Thyroid gland (tissue), 4 donors: ENCODE results near the gene LRP10.

Source experiments
- POLR2A ChIP-seq, 2 donors: fragments of 450-650 bp; IDR thresholded peaks; one replicate each; pipeline ENCODE4 v1.6.1; 2017; ENCODE audit warnings: antibody characterized with exemption in 2 of 2, mild to moderate bottlenecking in 2 of 2, moderate library complexity in 1 of 2
- TF ChIP-seq, protein P1 (sequence below), 6 experiments: fragments of 200-600 bp in 3 of 6; fragments of 450-650 bp in 3 of 6; sonication (generic) in 3 of 6; IDR thresholded peaks; one replicate each; pipeline ENCODE4 v1.5.1; 2016 to 2019; ENCODE audit warnings: antibody characterized with exemption in 6 of 6, mild to moderate bottlenecking in 2 of 6, inconsistent platforms in 1 of 6, moderate library complexity in 1 of 6

GRCh38 chr14:22838631-22839041, 32.9 kb upstream of the LRP10 start:
- TF ChIP-seq, protein P1, sequence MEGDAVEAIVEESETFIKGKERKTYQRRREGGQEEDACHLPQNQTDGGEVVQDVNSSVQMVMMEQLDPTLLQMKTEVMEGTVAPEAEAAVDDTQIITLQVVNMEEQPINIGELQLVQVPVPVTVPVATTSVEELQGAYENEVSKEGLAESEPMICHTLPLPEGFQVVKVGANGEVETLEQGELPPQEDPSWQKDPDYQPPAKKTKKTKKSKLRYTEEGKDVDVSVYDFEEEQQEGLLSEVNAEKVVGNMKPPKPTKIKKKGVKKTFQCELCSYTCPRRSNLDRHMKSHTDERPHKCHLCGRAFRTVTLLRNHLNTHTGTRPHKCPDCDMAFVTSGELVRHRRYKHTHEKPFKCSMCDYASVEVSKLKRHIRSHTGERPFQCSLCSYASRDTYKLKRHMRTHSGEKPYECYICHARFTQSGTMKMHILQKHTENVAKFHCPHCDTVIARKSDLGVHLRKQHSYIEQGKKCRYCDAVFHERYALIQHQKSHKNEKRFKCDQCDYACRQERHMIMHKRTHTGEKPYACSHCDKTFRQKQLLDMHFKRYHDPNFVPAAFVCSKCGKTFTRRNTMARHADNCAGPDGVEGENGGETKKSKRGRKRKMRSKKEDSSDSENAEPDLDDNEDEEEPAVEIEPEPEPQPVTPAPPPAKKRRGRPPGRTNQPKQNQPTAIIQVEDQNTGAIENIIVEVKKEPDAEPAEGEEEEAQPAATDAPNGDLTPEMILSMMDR (IDR thresholded peaks at IDR 0.05): no peak
- no peak for TF ChIP-seq POLR2A (IDR thresholded peaks at IDR 0.05)
